HL-60/S4 treated with phorbol 12-myristate 13-acetate at 8.2 ng/mL for 4 days and 3 days (cell line): ENCODE measurements around the gene NBPF1.
"Not testable (repeated sequence)": the region's sequence is repeated elsewhere in the genome, so short reads cannot be mapped to it uniquely, and the experiment has no call there.

Experiments
- in situ Hi-C: fragments of 300-500 bp; cut with MboI; formaldehyde crosslinking; loops from 2 replicates; pipeline ENCODE4 v1.15.0; 2022; ENCODE audit warnings: low sequenced_read_pairs

NBPF1 gene

GRCh38 chr1:16607853-16608815 lies 5.2 kb downstream of the NBPF1 start:
- in situ Hi-C loops, result not testable (repeated sequence)

GRCh38 chr1:16607433-16607851 lies 5.9 kb downstream of the NBPF1 start:
- in situ Hi-C loops, result no loop called here

GRCh38 chr1:16606666-16607432 lies 6.5 kb downstream of the NBPF1 start:
- in situ Hi-C loops, result not testable (repeated sequence)

- in situ Hi-C loops, result no loop called here
These were observed 7.5 kb downstream of the NBPF1 start for GRCh38 chr1:16605532-16606505.

GRCh38 chr1:16605213-16605525 lies 8.2 kb downstream of the NBPF1 start:
- in situ Hi-C loops, result no loop called here

- in situ Hi-C loops, result not testable (repeated sequence)
These were observed 8.7 kb downstream of the NBPF1 start for GRCh38 chr1:16604514-16605212.

GRCh38 chr1:16603623-16604022 lies 9.7 kb downstream of the NBPF1 start:
- in situ Hi-C loops, result not testable (repeated sequence)

GRCh38 chr1:16602336-16603011 lies 10.9 kb downstream of the NBPF1 start:
- in situ Hi-C loops, result not testable (repeated sequence)

- in situ Hi-C loops, result not testable (repeated sequence)
These were observed 12.2 kb downstream of the NBPF1 start for GRCh38 chr1:16600855-16601786.

GRCh38 chr1:16599326-16599725 lies 14.0 kb downstream of the NBPF1 start:
- in situ Hi-C loops, result not testable (repeated sequence)

GRCh38 chr1:16595216-16595615 lies 18.1 kb downstream of the NBPF1 start:
- in situ Hi-C loops, result not testable (repeated sequence)

- in situ Hi-C loops, result not testable (repeated sequence)
These were observed 21.5 kb downstream of the NBPF1 start for GRCh38 chr1:16591845-16592244.

GRCh38 chr1:16588081-16588480 lies 25.3 kb downstream of the NBPF1 start:
- in situ Hi-C loops, result not testable (repeated sequence)

GRCh38 chr1:16587639-16588038 lies 25.7 kb downstream of the NBPF1 start:
- in situ Hi-C loops, result not testable (repeated sequence)

GRCh38 chr1:16565324-16565723 lies 48.0 kb downstream of the NBPF1 start:
- in situ Hi-C loops, result not testable (repeated sequence)

- in situ Hi-C loops, result not testable (repeated sequence)
These were observed 52.3 kb downstream of the NBPF1 start for GRCh38 chr1:16561035-16561434.

- in situ Hi-C loops, result not testable (repeated sequence)
These were observed 52.9 kb downstream of the NBPF1 start for GRCh38 chr1:16560498-16560897.

- in situ Hi-C loops, result not testable (repeated sequence)
These were observed 53.7 kb downstream of the NBPF1 start for GRCh38 chr1:16559688-16560087.
